ENCODE measurements around the gene TRPM3.

TRPM3 gene

DNA sequence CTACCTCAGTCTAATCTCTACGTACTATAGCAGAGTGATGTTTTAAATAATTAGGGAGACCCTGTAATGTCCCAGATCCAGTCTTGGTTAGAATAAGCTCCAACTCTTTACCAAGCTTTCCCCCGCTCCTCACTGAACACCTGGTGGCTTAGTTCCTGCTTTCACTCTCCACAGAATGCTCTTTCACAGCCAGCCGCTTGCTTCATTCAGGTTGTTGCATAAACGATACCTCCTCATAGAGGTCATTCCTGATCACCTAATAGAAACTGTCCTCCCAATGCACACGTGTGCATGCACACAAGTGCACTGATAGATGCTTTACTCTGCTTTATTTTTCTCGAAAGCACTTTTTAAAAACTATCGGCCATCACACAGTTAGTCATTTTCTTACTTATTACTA, 298.1 kb downstream of the TRPM3 start:
- no peak for DNase-seq (ENCODE audit: low read depth)

DNA sequence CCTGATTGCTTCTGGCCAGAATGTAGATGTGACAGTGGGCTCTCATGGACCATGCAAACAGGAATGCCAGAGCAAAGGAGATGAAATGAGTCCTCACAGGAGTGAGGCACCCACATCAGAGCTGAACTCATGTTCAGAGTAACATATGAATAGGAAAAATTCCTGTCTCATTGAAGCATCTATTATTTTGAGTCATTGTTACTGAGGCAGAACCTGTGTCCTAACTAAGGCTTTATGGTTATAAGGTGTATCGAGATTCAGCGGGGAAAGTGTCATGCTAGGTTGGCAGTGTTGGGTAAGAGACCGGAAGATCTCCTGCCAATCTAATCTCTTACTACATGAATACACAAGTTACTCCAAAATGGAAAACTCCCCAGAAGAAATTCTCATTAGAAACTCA, 304.1 kb downstream of the TRPM3 start:
- DNase-seq (ENCODE audit: low read depth), result no peak

DNA sequence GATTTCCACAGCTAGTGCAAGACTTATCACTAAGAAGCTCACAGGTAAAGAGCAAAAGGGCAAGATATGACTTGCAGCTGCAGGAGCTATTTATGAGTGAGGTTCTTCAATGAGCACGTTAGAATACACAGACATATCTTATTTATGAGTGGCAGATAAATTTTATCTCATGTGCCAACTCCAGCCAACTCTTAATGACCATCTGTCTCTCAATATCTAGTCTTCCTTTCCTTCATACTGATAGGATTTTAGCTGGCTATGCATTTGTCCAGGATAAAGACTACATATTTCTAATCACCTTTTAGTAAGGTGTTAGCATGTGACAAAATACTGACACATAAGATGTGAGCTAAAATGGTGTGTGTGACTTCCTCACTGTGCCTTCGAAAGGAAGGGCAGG, 304.5 kb downstream of the TRPM3 start:
- DNase-seq (ENCODE audit: low read depth), result no peak

DNA sequence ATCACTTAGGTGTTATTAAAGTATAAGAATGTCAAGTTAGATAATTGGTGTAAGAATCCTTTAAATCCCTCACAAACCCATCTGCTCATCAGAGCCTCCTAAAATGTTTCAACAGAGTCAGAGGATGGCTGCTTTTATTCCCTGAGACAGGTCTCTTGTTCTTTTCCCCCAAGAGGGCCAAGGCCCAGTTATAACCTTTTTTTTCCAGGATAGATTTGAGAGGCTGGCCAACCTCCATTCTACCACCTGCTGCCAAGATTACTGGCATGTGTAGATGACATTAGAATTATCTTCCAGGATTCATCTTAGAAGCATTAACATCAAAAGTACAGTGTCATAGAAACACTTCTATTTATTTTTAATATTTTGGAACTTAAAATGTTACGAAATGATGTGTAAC, 305.1 kb downstream of the TRPM3 start:
- no peak for DNase-seq (ENCODE audit: low read depth)

DNA sequence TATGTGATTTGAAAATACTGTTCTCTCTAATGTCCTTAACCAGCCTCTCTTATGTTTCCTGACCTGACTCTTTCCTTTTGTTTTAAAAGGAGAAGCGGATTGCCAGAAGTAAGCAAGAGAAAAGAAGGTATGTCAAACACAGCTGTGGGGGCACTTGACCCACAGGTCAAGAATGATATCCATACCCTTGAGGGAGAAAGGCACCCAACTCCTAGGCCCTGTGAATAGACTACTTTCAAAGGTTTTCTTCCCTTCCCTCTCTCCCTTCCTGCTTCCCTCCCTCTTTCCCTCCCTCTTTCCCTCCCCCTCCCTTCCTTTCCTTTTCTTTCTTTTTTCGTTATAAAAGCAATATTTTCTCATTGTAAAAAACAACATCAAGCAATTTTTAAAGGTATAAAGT, 306.8 kb downstream of the TRPM3 start:
- no peak for DNase-seq (ENCODE audit: low read depth)

DNA sequence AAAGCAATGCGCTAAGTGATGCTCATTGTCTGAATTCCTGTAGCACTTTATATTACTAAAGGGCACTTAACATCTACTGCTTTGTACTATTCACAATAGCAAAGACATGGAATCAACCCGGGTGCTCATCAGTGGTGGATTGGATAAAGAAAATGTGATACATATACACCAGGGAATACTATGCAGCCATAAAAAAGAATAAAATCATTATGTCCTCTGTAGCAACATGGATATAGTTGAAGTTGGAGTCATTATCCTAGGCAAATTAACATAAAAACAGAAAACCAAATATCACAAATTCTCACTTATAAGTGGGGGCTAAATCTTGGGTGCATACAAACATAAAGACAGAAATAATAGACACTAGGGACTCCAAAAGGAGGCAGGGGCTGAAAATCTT, 308.3 kb downstream of the TRPM3 start:
- DNase-seq (ENCODE audit: low read depth), result no peak

DNA sequence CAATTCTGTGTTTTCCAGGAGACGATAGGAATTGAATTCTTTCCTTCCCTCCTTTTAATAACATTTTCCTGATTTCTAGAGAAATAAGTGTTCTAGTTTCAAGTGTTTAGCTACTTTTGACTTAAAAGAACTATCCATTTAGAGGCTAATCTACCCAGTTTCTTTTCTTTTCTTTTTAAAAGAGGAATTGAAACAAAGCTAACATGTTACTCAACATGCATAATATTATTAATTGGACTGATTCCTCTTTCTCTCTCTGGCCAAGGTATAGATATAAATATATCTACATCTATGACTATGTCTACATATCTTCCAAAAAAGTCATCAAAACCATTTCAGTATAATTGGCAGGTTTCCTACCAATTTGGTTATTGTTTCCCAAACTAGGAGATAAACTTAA, 309.8 kb downstream of the TRPM3 start:
- no peak for DNase-seq (ENCODE audit: low read depth)

DNA sequence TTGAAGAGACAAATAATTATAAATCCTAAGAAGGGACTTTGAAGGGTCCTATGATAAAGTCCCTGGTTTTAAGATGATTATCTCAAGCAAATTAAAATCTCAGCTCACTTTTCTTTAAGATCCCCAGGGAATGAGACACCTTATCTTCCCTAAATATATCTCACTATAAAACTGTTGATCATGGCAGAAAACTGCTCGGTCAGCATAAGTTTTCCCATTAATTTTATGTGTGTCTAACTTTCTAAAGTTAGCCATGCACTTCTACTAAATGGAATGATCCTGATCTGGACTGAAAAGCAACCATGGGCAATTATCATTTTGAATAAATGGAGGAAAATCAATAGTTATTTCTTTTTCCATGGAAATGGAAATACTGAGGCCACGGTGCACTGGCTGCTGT, 314.5 kb downstream of the TRPM3 start:
- no peak for DNase-seq (ENCODE audit: low read depth)

DNA sequence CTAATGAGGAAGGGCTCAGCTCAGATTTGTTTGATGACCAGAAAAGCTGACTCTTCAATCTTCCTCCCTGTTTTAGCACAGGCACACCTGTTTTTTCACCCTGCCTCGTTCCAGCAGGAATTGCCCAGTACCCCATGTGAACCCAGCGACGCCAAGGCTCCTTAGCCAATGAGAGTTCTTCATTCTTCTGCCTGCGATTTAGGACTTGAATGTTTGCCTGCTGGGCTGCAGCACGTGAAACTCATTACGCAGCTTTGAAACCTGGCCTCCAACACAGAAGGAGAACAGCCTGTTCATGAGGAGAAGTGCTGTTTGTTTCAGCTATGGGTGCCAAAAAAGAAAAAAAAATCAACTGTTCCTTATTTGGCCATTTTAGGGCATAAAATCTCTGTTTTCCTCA, 315.5 kb downstream of the TRPM3 start:
- DNase-seq (ENCODE audit: low read depth), result no peak

DNA sequence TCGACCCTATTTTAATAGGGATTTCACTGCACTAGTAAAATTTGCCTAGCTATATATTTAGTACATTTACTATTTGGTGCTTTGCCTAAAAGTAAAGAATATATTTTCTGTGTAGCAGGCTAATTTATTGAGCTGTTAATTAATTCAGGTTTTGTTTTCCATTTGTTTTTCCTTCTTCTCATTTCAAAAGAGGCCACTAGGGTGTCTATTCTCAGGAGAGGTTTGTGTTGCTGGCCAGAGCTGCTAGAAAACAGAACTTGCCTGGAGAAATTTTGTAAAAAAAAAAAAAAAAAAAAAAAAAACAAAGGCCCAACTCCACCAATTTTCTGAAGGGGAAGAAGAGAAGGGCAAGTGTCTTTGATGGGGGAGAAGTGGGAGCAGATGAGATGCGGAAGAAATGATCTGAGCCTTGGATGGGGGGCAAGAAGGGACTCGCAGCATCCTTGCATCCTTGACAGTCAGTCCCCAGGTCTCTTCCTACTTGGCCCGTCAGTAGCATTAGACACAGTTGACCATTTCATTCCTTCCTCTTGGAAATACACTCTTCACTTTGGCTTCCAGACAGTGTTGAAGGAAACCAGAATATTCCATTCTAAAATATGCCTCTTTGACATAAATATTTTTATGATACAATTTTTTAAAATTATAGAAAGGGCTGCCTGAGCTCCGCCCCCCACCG, 318.5 kb downstream of the TRPM3 start:
- no peak for DNase-seq (ENCODE audit: low read depth)

DNA sequence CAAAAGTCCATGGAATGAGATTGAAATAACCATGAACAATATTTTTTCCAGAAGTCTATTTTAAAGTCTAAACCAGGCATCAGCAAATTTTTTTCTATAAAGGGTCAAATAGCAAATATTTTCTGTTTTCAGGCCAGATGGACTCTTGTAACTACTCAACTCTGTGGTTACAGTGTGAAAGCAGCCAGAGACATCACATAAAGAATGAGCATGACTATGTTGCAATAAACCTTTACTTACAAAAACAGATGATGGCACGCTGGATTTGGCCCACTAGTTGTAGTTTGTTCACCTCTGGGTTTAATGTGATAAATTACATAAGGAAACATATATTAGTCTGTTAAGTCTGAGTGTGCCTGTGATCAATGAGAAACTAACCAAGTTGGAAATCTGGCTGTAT, 319.2 kb downstream of the TRPM3 start:
- DNase-seq (ENCODE audit: low read depth), result no peak

DNA sequence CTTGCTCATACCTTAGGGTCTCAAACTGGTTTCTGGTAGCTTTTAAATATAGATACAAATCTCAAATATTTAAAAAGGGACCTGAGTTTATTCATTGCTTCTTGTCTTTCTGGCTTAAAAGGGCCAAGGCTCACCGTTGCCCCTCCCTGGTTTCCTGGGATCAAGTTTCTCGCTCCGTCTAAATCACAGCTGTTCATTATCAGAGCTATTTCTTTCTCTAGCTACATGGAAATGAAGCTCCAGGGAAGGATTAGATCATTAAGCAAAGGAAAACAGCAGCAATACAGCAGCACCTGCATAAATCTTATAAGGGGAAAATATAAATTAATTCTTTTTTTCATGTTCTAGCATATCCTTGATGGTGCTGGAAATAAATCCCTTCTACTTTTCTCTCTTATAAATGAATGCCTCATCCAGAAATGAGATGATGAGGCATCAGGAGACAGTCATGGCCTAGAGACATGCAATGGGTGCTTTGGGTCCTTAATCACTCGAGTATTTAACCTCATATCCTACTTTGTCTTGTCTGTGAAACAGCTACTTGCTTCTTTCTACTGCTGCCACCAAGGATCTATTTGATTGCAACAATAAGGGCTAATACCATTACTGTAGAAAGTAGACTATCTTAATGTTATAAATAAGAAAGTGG, 320.1 kb downstream of the TRPM3 start:
- no peak for DNase-seq (ENCODE audit: low read depth)

DNA sequence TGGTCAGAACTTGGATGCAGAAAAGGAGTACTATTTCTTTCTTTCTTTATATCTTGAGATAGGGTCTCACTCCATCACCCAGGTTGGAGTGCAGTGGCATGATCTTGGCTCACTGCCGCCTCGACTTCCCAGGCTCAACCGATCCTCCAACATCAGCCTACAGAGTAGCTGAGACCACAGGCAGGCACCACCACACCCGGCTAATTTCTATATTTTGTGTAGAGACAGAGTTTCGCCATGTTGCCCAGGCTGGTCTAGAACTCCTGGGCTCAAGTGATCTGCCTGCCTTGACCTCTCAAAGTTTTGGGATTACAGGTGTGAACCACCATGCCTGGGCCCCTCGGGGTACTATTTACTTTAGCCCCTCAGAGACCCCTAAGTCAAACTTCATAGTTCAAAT, 323.4 kb downstream of the TRPM3 start:
- DNase-seq (ENCODE audit: low read depth), result no peak

DNA sequence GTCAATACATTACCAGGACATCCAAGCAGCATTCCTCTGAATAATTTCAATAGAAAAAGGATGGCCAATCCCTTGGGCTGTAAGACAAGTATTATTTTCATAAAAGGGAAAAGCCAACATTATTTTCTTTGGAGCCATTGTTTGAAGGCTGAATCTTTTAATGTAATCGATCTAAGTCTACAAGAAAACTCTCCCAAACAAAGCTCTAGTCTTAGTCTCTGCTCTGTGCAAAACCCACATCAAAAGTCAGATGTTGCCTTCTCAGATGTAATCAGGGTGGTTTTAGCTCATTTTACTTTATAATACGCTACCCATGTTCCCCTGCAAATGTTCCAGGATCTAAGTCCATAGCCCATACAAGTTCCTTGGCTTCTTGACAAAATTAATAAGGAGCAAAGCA, 325.6 kb downstream of the TRPM3 start:
- no peak for DNase-seq (ENCODE audit: low read depth)

DNA sequence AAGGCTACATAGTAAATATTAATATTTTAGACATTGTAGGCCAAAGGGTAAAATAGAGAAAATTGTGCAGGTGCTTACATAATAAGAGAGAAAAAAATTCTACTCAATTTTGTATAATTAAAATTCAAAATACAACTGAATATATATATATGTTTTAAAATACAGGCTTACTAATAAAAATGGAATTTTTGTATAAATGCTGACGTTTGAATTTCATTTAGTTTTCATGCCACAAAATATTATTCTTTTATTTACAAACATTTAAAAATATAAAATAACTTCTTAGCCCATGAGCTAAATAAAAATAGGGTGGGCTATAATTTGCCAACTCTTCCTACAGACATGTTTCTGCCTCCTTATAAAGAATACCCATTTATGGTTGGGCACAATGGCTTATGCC, 328.6 kb downstream of the TRPM3 start:
- no peak for DNase-seq (ENCODE audit: low read depth)

DNA sequence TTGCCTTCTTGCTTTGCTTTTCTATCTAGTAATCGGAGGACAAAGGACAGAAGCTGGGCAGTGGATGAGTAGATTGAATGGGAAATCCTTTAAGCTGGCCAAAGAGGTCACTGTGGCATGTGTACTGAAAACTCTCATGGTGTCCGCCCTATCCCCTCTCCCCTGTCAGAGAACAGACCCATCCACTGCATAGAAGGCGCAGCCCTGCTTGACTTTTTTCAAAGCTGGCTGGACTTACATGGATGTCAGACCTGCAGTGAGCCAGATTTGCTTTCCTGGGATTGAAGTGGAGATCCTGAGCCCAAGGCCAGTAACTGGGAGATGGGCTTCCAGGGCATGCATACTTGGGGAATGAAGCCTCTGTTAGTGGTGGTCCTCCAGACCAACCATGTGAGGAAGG, 329.5 kb downstream of the TRPM3 start:
- no peak for DNase-seq (ENCODE audit: low read depth)

DNA sequence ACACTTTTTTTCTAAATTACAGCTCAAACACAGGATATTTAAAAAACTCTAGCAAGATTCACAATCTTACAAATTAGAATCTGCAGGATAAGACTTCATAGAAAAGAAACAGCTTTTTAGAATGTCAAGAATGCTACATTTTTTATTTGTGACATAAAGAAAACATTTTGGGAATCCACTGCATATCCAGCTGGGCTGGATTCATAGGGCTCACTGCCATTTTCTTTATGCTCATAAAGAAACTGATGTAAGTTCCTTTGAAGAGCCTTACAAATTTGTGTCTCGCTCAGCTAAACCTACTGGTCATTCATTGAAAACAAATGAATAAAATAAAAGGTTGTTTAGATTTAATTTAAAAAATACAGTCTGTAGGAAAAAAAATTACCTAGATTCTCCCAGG, 332.3 kb downstream of the TRPM3 start:
- no peak for DNase-seq (ENCODE audit: low read depth)

DNA sequence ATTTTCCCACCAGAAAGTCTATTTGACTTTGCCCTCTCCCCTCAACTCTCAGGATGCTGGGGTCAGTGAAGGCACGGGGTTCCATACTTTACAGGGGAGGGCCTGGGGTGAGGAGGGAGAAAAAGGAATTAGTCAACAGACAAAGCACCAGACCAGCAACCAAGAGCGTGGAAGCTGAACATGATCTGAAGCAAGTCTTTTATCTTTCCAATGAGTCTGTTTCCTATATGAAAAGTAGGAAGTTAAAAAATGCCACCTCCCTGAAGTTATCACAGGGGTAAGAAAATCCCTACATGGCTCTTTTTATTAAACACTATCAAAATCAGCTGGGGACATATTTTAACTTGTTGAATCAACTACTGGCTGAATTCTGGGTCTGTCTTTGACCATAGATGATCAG, 337.0 kb downstream of the TRPM3 start:
- DNase-seq (ENCODE audit: low read depth), result no peak

DNA sequence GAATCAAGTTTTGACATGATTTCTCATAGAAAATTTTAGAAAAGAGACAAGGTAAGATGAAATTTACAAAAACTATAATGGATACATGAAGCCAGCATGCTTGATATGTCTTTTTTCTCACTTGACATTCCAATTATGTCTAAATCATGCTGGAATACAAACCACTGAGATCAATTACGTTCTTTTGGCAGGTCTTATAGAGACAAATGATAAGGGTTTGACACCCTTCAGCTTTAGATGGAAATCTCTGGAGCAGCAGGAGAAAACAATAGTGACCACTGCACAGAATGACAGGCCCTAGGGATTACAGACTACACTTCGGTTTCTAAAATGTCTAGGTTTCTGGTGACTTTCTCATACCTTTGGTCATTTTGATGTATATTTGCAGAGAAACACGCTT, 342.9 kb downstream of the TRPM3 start:
- DNase-seq (ENCODE audit: low read depth), result no peak

DNA sequence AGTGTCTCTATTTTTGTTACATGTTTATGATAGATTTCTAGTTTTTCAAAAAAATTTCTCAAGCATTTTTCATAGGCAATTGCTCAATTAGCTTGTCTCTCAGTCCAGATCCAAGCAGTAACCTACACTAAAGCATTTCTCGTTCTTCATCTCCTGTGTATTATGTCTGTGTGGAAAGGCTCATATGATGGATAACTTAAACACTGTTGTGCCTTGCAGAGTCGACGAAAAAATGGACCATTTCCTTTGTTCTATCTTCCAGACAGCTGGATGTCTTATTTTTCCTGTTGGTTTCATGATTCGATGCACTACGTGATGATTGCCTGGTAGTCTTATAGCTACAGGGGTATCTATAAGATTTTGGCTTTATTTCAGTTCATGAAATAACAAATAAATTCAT, 347.8 kb downstream of the TRPM3 start:
- DNase-seq (ENCODE audit: low read depth), result no peak

DNA sequence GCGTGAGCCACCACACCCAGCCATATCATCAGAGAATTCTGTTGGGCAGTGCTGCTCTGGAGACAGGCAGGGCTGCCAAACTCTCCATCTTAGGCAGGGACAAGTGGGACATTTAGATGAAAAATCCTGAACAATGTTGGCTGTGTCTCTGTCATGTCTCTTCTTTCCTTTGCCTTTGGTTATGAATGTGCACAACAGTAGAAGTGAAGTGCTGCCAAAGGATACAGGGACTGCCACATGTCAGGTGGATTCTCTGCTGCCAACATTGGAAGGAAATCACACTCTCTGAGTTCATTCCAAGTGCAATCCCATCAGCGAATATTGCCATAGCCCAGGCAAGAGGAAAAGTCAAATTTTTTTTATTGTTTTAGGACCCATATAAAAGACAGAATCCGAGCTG, 348.8 kb downstream of the TRPM3 start:
- no peak for DNase-seq (ENCODE audit: low read depth)

DNA sequence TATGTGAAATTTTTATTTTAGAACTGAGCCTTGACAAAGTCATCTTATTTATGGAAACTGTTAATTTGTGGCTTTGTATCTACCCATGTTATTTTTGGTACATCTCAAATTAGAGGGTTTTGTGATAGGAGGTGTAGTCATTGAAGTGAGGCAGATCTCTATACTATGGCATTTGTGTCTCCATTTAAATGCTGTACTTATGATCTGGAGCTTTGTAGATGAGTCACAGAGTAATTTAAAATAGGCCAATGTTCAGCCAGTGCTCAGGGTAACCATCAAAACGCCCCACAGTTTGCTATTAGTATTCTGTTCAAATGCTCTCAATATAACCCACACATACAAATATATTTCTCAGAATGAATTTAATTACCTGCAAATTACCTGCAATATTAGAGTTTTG, 355.5 kb downstream of the TRPM3 start:
- DNase-seq (ENCODE audit: low read depth), result no peak

DNA sequence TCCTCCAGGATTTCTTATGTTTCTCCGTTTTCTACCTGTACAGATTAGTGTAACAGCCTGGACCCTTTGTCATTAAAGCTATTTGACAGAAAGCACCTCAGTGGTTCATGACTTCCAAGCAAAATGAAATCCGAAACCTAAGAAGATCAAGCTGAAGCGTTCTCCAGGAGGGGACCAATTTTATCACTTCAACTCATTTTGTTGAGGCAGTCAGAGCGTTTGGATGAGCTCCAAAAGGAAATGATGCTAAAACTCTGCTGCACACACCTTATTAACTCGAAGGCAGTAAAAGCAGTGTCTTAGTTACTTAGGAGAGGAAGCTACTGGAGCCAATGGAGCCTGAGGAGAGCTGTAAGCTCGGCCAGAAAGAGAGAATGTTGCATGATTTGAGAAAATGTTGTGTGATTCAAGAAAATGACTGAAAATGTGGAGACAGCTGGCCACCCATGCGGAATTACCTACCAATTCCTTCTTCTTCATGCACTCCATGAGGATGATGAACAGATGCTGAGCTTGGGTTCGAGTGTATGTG, 360.2 kb downstream of the TRPM3 start:
- no peak for DNase-seq (ENCODE audit: low read depth)

DNA sequence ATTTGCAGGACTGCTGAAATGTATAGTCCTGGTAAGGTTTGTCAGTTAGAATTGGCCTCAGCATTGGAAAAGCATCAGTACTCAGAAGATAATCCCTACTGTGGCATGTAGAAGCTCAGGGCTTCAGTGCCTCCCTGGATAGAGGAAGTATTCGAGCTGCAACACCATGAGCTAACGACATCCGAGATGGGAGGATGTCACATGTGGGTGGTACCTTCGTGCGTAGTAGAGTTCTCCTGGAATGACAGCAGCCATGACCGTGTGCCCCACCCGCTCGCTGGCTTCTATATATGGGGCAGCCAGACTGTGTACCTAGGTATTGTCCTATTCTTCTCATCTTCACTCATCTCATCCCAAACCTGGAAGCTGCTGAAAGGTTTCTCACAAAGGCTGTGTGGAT, 361.2 kb downstream of the TRPM3 start:
- no peak for DNase-seq (ENCODE audit: low read depth)
